IPS-15b (cell line): Measurements from ENCODE around the gene TMEM181.
"Not testable (repeated sequence)": the region's sequence is repeated elsewhere in the genome, so short reads cannot be mapped to it uniquely, and the experiment has no call there.

ENCODE experiments used
- H3K27me3 ChIP-seq: one replicate; pipeline ENCODE4 v1.6.1; 2013; ENCODE audit warnings: low read length; ENCODE audit not compliant: control insufficient read depth, insufficient read depth
- H3K36me3 ChIP-seq: one replicate; pipeline ENCODE4 v1.6.1; 2013; ENCODE audit warnings: low read length; ENCODE audit not compliant: control insufficient read depth, insufficient read depth
- H3K4me1 ChIP-seq: one replicate; pipeline ENCODE4 v1.6.1; 2013; ENCODE audit warnings: mild to moderate bottlenecking, low read length; ENCODE audit not compliant: control insufficient read depth, insufficient read depth
- H3K4me3 ChIP-seq: one replicate; pipeline ENCODE4 v1.5.1; 2013; ENCODE audit warnings: low read depth, low read length
- H3K9ac ChIP-seq: one replicate; pipeline ENCODE4 v1.6.1; 2013; ENCODE audit warnings: low read depth, mild to moderate bottlenecking, low read length
- H3K9me3 ChIP-seq: one replicate; pipeline ENCODE4 v1.6.1; 2013; ENCODE audit warnings: mild to moderate bottlenecking, low read length; ENCODE audit not compliant: control insufficient read depth, insufficient read depth

The TMEM181 gene

DNA sequence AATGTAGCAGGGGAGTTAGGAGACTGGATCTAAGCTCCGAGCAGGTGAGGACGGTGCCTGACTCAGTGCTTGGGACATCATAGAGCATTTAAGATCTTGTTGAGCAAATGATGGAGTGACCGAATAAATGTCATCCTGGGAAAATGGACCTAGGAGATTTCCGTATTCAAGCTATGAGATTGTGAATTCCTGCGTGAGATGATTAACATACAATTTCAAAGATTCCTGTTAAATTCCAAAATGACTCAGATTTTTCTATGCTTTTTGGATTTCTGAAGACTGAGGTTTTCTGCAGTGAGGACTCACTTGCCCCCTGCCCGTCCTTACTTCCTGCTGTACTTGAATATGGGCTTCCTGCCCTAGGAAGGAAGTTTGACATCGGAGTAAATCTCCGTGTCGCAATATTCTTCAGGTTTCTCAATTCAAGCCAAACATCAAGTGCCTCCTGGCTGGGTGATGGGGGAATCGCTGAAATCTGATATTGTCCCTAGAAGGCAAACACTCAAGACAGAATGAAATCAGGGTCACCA, 95.1 kb downstream of the TMEM181 start:
- Histone ChIP-seq H3K9ac (no peak overlapping the region), H3K36me3 (no peaks in the 10 kb centered on the region), H3K9me3 (no peaks in the 10 kb centered on the region), H3K27me3 (no peaks in the 10 kb centered on the region), H3K4me3 (no peak overlapping the region), H3K4me1 (no peaks in the 10 kb centered on the region)

DNA sequence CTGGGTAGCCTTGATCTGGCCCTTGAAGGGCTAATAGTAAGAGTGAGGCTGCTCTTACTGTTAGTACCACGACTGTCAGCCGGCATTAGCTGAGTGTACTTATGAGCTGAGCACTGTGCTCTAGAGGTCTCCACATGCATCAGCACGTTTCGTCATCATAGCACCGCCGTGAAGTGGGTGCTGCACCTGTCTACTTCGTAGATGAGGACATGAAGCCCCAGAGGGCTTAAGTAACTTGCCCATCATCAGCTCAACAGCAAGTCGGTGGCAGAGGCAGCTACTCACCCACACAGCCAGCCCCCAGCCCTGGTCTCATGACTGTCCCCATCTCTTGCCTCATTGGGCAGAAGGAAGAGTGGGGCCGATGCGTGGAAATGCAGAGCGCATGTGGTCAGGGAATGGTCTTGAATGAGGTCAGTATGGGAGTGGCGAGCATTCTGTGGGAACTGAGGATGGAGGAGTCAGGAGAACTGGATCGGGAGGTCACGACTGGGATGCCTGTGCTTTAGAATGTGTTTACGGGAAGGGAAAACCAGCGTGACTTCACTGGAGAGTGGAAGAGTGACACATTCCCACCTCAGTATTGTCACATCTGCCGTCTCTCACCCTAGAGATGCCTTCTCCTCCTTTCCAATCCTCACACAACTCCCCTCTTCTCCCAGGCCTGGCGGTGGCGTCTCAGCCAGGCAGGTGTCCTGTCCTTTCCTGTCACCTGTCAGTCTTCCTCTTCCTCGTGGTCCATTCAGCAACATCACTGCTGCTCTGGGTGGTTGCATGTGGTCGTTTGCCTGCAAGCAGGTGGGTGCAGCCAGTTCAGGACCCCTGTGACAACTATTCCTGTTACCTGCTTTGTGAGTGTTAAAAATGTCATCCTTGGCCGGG, 95.9 kb downstream of the TMEM181 start:
- no peak overlapping the region for H3K9ac ChIP-seq
- H3K36me3 ChIP-seq, result no peaks in the 10 kb centered on the region
- H3K4me1 ChIP-seq, result no peaks in the 10 kb centered on the region
- H3K9me3 ChIP-seq, result no peaks in the 10 kb centered on the region
- H3K27me3 ChIP-seq, result no peaks in the 10 kb centered on the region
- H3K4me3 ChIP-seq, result no peak overlapping the region

- not testable (repeated sequence) for H3K9me3 ChIP-seq, H3K36me3 ChIP-seq, H3K4me3 ChIP-seq, H3K4me1 ChIP-seq, H3K9ac ChIP-seq, H3K27me3 ChIP-seq
These were observed 97.1 kb downstream of the TMEM181 start for GRCh38 chr6:158656986-158657385.

DNA sequence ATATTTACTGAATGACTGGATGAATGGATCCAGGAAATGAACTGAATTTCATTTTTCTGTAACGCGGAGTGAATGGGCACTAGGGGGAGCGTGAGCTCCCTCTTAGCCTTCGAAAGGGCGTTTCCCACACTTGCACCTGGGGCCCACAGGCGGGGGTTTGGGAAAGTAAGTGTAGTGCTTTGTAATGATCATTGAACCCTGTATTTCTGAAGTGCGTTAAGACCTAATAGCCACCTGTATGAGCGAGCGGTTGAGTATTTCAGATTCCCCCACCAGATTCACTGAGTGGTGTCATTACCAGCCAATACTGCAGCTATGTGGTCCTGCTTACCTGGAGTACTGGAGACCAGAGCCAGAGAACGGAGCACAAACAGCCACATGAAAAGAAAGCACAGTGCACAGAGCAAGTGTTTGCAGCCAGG, 100.5 kb downstream of the TMEM181 start:
- no peak overlapping the region for H3K4me3 ChIP-seq
- H3K4me1 ChIP-seq, result peaks cover 7% of the 10 kb centered on the region
- no peaks in the 10 kb centered on the region for H3K9me3 ChIP-seq
- H3K36me3 ChIP-seq, result no peaks in the 10 kb centered on the region
- H3K27me3 ChIP-seq, result no peaks in the 10 kb centered on the region
- no peak overlapping the region for H3K9ac ChIP-seq

- Histone ChIP-seq H3K9ac (no peak overlapping the region), H3K36me3 (no peaks in the 10 kb centered on the region), H3K9me3 (no peaks in the 10 kb centered on the region), H3K4me3 (no peak overlapping the region), H3K27me3 (no peaks in the 10 kb centered on the region), H3K4me1 (peaks cover 7% of the 10 kb centered on the region)
These were observed 101.3 kb downstream of the TMEM181 start for GRCh38 chr6:158661156-158661685.

- Histone ChIP-seq H3K9ac (no peak overlapping the region), H3K4me3 (no peak overlapping the region), H3K27me3 (no peaks in the 10 kb centered on the region), H3K9me3 (no peaks in the 10 kb centered on the region), H3K4me1 (peaks cover 7% of the 10 kb centered on the region), H3K36me3 (no peaks in the 10 kb centered on the region)
These were observed 102.7 kb downstream of the TMEM181 start for GRCh38 chr6:158662607-158662953.

- Histone ChIP-seq H3K9ac (no peak overlapping the region), H3K9me3 (no peaks in the 10 kb centered on the region), H3K4me1 (peaks cover 7% of the 10 kb centered on the region), H3K4me3 (no peak overlapping the region), H3K36me3 (no peaks in the 10 kb centered on the region), H3K27me3 (no peaks in the 10 kb centered on the region)
These were observed 103.2 kb downstream of the TMEM181 start for GRCh38 chr6:158662954-158663624.

GRCh38 chr6:158663625-158664165, 103.8 kb downstream of the TMEM181 start:
- peaks cover 7% of the 10 kb centered on the region for H3K4me1 ChIP-seq
- no peak overlapping the region for H3K4me3 ChIP-seq
- no peaks in the 10 kb centered on the region for H3K36me3 ChIP-seq
- no peaks in the 10 kb centered on the region for H3K9me3 ChIP-seq
- no peak overlapping the region for H3K9ac ChIP-seq
- no peaks in the 10 kb centered on the region for H3K27me3 ChIP-seq

- H3K36me3 ChIP-seq, result no peaks in the 10 kb centered on the region
- H3K27me3 ChIP-seq, result no peaks in the 10 kb centered on the region
- H3K9me3 ChIP-seq, result no peaks in the 10 kb centered on the region
- H3K9ac ChIP-seq, result no peak overlapping the region
- peaks cover 7% of the 10 kb centered on the region for H3K4me1 ChIP-seq
- no peak overlapping the region for H3K4me3 ChIP-seq
These were observed 105.4 kb downstream of the TMEM181 start for GRCh38 chr6:158665332-158665731.

GRCh38 chr6:158666628-158667359, 106.9 kb downstream of the TMEM181 start:
- Histone ChIP-seq H3K9ac (no peak overlapping the region), H3K27me3 (no peaks in the 10 kb centered on the region), H3K36me3 (no peaks in the 10 kb centered on the region), H3K4me3 (no peak overlapping the region), H3K4me1 (peaks cover 7% of the 10 kb centered on the region), H3K9me3 (no peaks in the 10 kb centered on the region)

DNA sequence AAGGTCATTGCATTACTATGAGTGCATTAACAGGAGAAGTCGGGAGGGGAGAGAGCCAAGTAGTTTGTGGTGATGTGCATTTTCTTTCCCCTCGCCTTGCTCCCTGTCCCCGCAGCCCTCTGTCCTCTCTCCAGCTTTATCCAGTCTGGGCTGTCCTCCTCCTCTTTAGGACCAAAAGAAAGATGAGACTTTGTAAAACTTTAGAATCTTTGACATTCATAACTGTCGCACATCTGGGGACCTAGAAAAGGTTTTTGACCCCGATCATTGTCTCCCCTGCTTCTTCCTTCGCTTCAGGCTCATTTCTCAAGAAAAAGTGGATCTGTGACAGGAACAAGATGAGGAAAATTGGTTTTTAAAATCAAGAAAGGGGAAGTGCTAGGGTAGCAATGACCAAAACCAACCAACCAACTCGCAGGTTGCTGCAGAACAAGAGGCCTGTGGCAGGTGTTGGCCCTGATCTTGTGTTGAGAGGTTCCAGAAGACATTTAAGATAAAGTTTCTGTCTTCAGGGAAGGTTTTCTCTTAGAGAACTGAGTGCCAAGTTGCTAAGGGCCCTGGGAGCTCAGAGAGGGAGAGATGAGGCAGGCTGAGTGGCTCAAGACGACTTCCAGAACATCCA, 107.6 kb downstream of the TMEM181 start:
- Histone ChIP-seq H3K27me3 (no peaks in the 10 kb centered on the region), H3K9me3 (no peaks in the 10 kb centered on the region), H3K36me3 (no peaks in the 10 kb centered on the region)

More for the DNA sequence above, 107.6 kb downstream of the TMEM181 start:
- Histone ChIP-seq H3K9ac (no peak overlapping the region), H3K4me1 (peaks cover 7% of the 10 kb centered on the region), H3K4me3 (no peak overlapping the region)
